Ovary (tissue), 3 donors: ENCODE data around the gene CD209.

Experiments
- EP300 ChIP-seq: sonication (generic); formaldehyde crosslinking; IDR thresholded peaks from one replicate; pipeline ENCODE4 v1.6.1; 2017; ENCODE audit warnings: antibody characterized with exemption
- POLR2A ChIP-seq: fragments of 450-650 bp; IDR thresholded peaks from one replicate; pipeline ENCODE4 v1.6.1; 2017; ENCODE audit warnings: antibody characterized with exemption, mild to moderate bottlenecking, moderate library complexity
- TF ChIP-seq, protein P1 (sequence below), 3 donors: fragments of 450-650 bp in 2 of 3; fragments of 200-600 bp in 1 of 3; IDR thresholded peaks; one replicate each; pipeline versions ENCODE4 v1.5.1 to v1.8.0; 2016 to 2022; ENCODE audit warnings: antibody characterized with exemption in 3 of 3, mild to moderate bottlenecking in 1 of 3
- donor health status: DM: no; HTN: no; CAD: no.

DNA sequence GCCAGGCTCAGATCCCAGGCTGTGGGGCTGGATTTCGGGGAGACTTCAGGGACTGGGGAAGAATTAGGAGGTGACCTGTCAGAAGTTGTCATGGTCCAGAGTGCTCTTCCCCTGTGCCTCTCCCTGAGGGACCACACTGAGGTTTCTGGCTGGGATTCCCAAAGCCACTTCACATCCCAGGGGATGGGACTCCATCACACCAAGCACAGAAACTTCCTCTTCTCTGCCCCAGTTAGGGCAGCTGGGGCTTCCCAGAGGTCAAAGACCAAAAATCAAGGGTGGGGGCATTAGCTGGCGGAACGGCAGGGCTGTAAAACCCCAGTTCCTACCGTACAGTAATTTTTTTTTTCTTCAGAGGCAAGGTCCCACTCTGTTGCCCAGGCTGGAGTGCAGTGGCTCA lies 52.8 kb downstream of the CD209 start:
- TF ChIP-seq, protein P1, sequence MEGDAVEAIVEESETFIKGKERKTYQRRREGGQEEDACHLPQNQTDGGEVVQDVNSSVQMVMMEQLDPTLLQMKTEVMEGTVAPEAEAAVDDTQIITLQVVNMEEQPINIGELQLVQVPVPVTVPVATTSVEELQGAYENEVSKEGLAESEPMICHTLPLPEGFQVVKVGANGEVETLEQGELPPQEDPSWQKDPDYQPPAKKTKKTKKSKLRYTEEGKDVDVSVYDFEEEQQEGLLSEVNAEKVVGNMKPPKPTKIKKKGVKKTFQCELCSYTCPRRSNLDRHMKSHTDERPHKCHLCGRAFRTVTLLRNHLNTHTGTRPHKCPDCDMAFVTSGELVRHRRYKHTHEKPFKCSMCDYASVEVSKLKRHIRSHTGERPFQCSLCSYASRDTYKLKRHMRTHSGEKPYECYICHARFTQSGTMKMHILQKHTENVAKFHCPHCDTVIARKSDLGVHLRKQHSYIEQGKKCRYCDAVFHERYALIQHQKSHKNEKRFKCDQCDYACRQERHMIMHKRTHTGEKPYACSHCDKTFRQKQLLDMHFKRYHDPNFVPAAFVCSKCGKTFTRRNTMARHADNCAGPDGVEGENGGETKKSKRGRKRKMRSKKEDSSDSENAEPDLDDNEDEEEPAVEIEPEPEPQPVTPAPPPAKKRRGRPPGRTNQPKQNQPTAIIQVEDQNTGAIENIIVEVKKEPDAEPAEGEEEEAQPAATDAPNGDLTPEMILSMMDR (IDR thresholded peaks at IDR 0.05), result no peak
- TF ChIP-seq POLR2A (no peak), EP300 (no peak)
